ENCODE data around the gene GALNT9.

GALNT9 gene

DNA sequence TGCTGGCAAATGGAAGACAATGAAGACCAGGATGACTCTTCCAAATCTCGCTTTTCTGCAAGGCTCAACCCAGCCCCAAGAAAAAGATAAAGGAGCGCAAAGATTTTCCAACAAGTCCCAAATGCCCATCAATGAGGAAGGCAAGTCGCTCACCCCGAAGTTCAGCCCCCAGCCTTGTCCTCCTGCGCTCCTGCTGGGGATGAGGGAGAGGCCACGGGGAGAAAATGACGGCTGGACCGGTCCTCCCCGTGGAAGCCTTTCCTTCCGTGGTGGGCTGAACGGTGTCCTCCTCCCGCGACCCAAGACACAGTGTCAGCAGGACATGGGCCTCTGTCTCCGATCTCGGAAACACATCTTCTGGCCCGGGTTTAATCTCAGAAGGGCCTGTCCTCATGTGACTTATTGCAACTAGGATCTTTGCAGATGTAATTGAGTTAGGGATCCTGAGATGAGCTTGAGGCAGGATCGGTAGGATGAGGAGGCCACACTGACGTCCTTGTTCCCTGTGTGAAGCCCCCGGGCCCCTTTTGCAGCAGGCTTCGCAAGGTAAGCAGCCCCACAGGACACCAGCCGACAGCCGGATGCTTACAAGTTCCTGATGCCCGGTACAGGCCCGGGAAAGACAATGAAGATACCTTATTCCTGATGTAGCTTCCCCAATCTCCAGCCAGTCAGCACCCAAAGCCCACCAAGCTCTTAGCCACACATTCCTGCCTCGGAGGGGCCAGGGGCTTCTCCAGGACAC is 64.2 kb downstream of the GALNT9 start:
- H3K27me3 ChIP-seq (ENCODE audit: insufficient read depth, low read length, poor library complexity), result no peaks in the 10 kb centered on the region
- no peak for ATAC-seq (ENCODE audit: insufficient read depth, low read depth)

DNA sequence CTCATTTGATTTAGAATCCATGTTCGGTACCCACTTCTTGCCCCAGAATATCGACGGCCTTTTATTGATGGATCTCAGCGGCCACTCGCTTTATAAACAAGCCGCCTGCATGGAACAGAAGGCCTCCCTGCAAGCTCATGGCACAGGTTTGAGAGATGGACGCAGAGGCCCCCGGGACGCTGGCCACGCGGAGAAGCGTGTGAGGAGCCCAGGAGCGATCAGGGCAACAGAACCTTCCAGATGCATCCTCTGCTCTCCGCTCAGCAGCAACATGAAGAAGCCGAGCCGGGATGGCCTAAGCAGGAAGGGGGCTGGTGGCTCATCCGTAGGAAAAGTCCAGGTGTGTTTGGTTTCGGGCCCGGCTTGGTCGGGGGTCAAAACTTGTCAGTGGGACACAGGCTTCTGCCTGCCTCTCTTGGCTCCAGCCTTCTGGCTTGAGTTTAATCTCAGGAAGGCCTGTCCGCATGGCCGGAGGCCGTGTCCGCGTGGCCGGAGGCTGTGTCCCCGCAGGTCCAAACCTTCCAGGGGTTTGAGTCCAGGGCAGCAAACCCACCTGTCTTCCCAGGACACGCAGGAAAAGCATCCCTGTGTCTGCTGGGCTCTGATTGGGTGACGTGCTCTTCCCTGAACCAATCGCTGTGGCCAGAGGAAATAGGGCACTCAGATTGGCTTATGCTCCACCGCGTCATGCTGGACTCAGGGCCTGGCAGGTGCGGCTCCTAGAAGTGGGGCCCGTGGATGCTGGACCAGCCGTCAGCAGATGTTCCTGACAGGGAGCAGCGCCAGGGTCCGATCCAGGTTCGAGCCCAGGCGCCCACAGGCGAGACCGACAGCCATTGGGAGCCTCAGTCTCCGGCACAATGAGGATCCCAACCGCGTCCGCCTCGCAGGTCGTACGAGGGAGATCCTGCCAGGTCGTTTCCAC is 65.0 kb downstream of the GALNT9 start:
- peaks cover 4% of the 10 kb centered on the region; the same call in 1 of the 2 replicates for H3K4me1 ChIP-seq (ENCODE audit: insufficient read depth, low read length)
- no peak overlapping the region for H3K4me2 ChIP-seq (ENCODE audit: insufficient read depth, low read length)
- H3K27ac ChIP-seq (ENCODE audit: low read length), result no peak overlapping the region
- H3K9ac ChIP-seq (ENCODE audit: low read depth, low read length), result no peak overlapping the region
- no peaks in the 10 kb centered on the region; the same call in 1 of the 2 replicates for H4K20me1 ChIP-seq (ENCODE audit: insufficient read depth, low read length)
- ATAC-seq (ENCODE audit: insufficient read depth, low read depth) (no peak), DNase-seq (no peak)
- H3K27me3 ChIP-seq (ENCODE audit: insufficient read depth, low read length, poor library complexity), result no peaks in the 10 kb centered on the region
- no peak overlapping the region for H2AFZ ChIP-seq (ENCODE audit: low read depth, low read length)
- no peak for TF ChIP-seq EZH2 (IDR thresholded peaks at IDR 0.05; ENCODE audit: borderline replicate concordance, low read depth, low read length, severe bottlenecking)
- TF ChIP-seq, protein P1, sequence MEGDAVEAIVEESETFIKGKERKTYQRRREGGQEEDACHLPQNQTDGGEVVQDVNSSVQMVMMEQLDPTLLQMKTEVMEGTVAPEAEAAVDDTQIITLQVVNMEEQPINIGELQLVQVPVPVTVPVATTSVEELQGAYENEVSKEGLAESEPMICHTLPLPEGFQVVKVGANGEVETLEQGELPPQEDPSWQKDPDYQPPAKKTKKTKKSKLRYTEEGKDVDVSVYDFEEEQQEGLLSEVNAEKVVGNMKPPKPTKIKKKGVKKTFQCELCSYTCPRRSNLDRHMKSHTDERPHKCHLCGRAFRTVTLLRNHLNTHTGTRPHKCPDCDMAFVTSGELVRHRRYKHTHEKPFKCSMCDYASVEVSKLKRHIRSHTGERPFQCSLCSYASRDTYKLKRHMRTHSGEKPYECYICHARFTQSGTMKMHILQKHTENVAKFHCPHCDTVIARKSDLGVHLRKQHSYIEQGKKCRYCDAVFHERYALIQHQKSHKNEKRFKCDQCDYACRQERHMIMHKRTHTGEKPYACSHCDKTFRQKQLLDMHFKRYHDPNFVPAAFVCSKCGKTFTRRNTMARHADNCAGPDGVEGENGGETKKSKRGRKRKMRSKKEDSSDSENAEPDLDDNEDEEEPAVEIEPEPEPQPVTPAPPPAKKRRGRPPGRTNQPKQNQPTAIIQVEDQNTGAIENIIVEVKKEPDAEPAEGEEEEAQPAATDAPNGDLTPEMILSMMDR (IDR thresholded peaks at IDR 0.05; ENCODE audit: borderline replicate concordance, extremely low read depth, low read length, poor library complexity, severe bottlenecking), result no peak
- H3K9me3 ChIP-seq (ENCODE audit: insufficient read depth, low read length, severe bottlenecking), result no peaks in the 10 kb centered on the region
- H3K79me2 ChIP-seq (ENCODE audit: insufficient read depth, low read length), result no peaks in the 10 kb centered on the region
- no peak overlapping the region for H3K4me3 ChIP-seq (ENCODE audit: low read depth in 1 of 2, low read length in 2 of 2)
- no peaks in the 10 kb centered on the region for H3K36me3 ChIP-seq (ENCODE audit: insufficient read depth, low read length)

More for the DNA sequence above, 64.2 kb downstream of the GALNT9 start:
- Histone ChIP-seq H3K9me3 (ENCODE audit: insufficient read depth, low read length, severe bottlenecking) (no peaks in the 10 kb centered on the region), H3K36me3 (ENCODE audit: insufficient read depth, low read length) (no peaks in the 10 kb centered on the region), H3K27ac (ENCODE audit: low read length) (no peak overlapping the region), H3K4me1 (ENCODE audit: insufficient read depth, low read length) (no peaks in the 10 kb centered on the region), H3K4me3 (ENCODE audit: low read depth in 1 of 2, low read length in 2 of 2) (no peak overlapping the region), H3K9ac (ENCODE audit: low read depth, low read length) (no peak overlapping the region), H4K20me1 (ENCODE audit: insufficient read depth, low read length) (no peaks in the 10 kb centered on the region; the same call in 1 of the 2 replicates), H3K4me2 (ENCODE audit: insufficient read depth, low read length) (no peak overlapping the region), H2AFZ (ENCODE audit: low read depth, low read length) (no peak overlapping the region), H3K79me2 (ENCODE audit: insufficient read depth, low read length) (no peaks in the 10 kb centered on the region)
- TF ChIP-seq, protein P1 (IDR thresholded peaks at IDR 0.05; ENCODE audit: borderline replicate concordance, extremely low read depth, low read length, poor library complexity, severe bottlenecking), result no peak
- no peak for TF ChIP-seq EZH2 (IDR thresholded peaks at IDR 0.05; ENCODE audit: borderline replicate concordance, low read depth, low read length, severe bottlenecking)
- no peak for DNase-seq

DNA sequence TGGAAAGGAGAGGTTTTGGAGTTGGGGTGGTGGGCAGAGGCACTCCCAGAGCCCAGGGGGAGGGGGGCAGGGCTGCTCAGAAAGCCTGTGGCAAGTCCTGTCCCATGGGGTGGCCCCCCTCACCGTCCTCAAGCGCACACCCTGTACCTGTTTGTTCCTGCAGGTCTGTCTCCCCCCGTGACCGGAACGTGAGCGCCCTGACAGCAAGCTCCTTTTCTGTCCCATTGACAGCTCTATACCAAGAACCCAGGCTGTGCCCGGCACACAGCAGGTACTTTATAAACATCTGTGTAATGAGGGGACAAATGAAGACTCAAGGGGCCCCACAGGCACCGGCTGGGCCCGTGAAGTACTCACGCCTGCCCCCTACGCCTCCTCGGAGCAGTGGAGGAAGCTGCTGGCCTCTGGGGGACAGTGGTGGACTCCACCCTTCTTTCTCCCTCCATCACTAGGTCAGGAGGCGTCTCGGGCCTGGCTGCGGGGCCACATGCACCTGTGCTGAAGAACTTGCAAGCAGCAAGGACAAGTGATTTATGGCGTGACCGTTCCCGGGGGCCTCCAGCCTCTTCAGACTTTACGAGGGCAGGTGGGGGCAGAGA is 65.8 kb downstream of the GALNT9 start:
- ATAC-seq (ENCODE audit: insufficient read depth, low read depth) (no peak), DNase-seq (no peak)
- H4K20me1 ChIP-seq (ENCODE audit: insufficient read depth, low read length), result no peaks in the 10 kb centered on the region; the same call in 1 of the 2 replicates
- H3K4me2 ChIP-seq (ENCODE audit: insufficient read depth, low read length), result no peak overlapping the region
- no peaks in the 10 kb centered on the region for H3K27me3 ChIP-seq (ENCODE audit: insufficient read depth, low read length, poor library complexity)
- no peaks in the 10 kb centered on the region for H3K79me2 ChIP-seq (ENCODE audit: insufficient read depth, low read length)
- H3K27ac ChIP-seq (ENCODE audit: low read length), result no peak overlapping the region
- no peak overlapping the region for H3K4me3 ChIP-seq (ENCODE audit: low read depth in 1 of 2, low read length in 2 of 2)
- no peak overlapping the region for H3K9ac ChIP-seq (ENCODE audit: low read depth, low read length)
- H3K4me1 ChIP-seq (ENCODE audit: insufficient read depth, low read length), result peaks cover 4% of the 10 kb centered on the region; the same call in 1 of the 2 replicates
- no peaks in the 10 kb centered on the region for H3K36me3 ChIP-seq (ENCODE audit: insufficient read depth, low read length)
- H3K9me3 ChIP-seq (ENCODE audit: insufficient read depth, low read length, severe bottlenecking), result no peaks in the 10 kb centered on the region
- no peak overlapping the region for H2AFZ ChIP-seq (ENCODE audit: low read depth, low read length)
- TF ChIP-seq, protein P1 (IDR thresholded peaks at IDR 0.05; ENCODE audit: borderline replicate concordance, extremely low read depth, low read length, poor library complexity, severe bottlenecking), result no peak
- TF ChIP-seq EZH2 (IDR thresholded peaks at IDR 0.05; ENCODE audit: borderline replicate concordance, low read depth, low read length, severe bottlenecking), result no peak

Data from DND-41 (cell line).